IMR-90 (cell line): ENCODE results near the gene GABBR2. TPM values are rescaled to one million over a fixed set of nuclear protein-coding genes. Genes with fewer than 3 reads are reported as not detected.

Experiments used
- ATAC-seq: fragments of 200-7000 bp; cut with Tn5 transposase; 2 replicates; pipeline ENCODE4 v1.9.1; 2020; ENCODE audit warnings: low read depth, mild to moderate bottlenecking, moderate library complexity
- BruUV-seq: library from RNA; stranded (reverse); fragments of 400-500 nt; replicated peaks from 2 replicates; lab custom pipeline; 2021; lab: Mats Ljungman, UMichigan
- CTCF ChIA-PET: fragments of 300-600 bp; formaldehyde crosslinking; extraction: SDS; loops from one replicate; lab custom pipeline; 2021; ENCODE audit warnings: antibody characterized with exemption; lab: Yijun Ruan, JAX
- POLR2A ChIA-PET: fragments of 300-600 bp; sonication (Branson Sonifier 250); formaldehyde crosslinking; loops from one replicate; lab custom pipeline; 2022; ENCODE audit warnings: antibody characterized with exemption; ENCODE audit not compliant: unreplicated experiment; lab: Charles Lee
- DNase-seq: peaks from one replicate; pipeline ENCODE4 v3.0.0; 2013
- H2AFZ ChIP-seq: replicated peaks from 2 replicates; pipeline ENCODE3; 2013; ENCODE audit warnings: low read length, mild to moderate bottlenecking; ENCODE audit not compliant: poor library complexity
- H2AK5ac ChIP-seq: 2 replicates; pipeline ENCODE4 v1.6.1; 2013; ENCODE audit warnings: low read depth, low read length, inconsistent platforms
- H2AK9ac ChIP-seq: replicated peaks from 2 replicates; pipeline ENCODE3; 2013; ENCODE audit warnings: mild to moderate bottlenecking, low read depth, low read length, moderate library complexity; ENCODE audit not compliant: poor library complexity
- H2BK120ac ChIP-seq: 2 replicates; pipeline ENCODE4 v1.6.1; 2013; ENCODE audit warnings: low read depth, low read length, inconsistent platforms
- H2BK15ac ChIP-seq: 3 replicates; pipeline ENCODE4 v1.6.1; 2013; ENCODE audit warnings: low read depth, low read length, inconsistent platforms
- H2BK20ac ChIP-seq: 2 replicates; pipeline ENCODE4 v1.6.1; 2013; ENCODE audit warnings: low read depth, mild to moderate bottlenecking, inconsistent platforms, low read length, moderate library complexity
- H2BK5ac ChIP-seq: 2 replicates; pipeline ENCODE4 v1.6.1; 2013; ENCODE audit warnings: mild to moderate bottlenecking, low read depth, low read length, inconsistent platforms; ENCODE audit not compliant: poor library complexity, severe bottlenecking
- H3K14ac ChIP-seq: replicated peaks from 2 replicates; pipeline ENCODE4 v1.6.1; 2013; ENCODE audit warnings: low read depth, low read length, inconsistent platforms
- H3K18ac ChIP-seq: 2 replicates; pipeline ENCODE4 v1.6.1; 2013; ENCODE audit warnings: low read depth, low read length, control low read depth
- H3K23ac ChIP-seq: 2 replicates; pipeline ENCODE4 v1.6.1; 2013; ENCODE audit warnings: low read depth, low read length, inconsistent platforms
- H3K27ac ChIP-seq: 2 replicates; pipeline ENCODE4 v1.5.1; 2013; ENCODE audit warnings: mild to moderate bottlenecking, control low read depth, low read length; ENCODE audit not compliant: insufficient read depth
- H3K27me3 ChIP-seq: 2 replicates; pipeline ENCODE4 v1.6.1; 2013; ENCODE audit warnings: low read length; ENCODE audit not compliant: control insufficient read depth, insufficient read depth
- H3K36me3 ChIP-seq: 2 replicates; pipeline ENCODE4 v1.6.1; 2013; ENCODE audit warnings: low read length, mixed read lengths; ENCODE audit not compliant: control insufficient read depth, insufficient read depth
- H3K4ac ChIP-seq: 2 replicates; pipeline ENCODE4 v1.6.1; 2013; ENCODE audit warnings: low read depth, low read length, inconsistent platforms
- H3K4me1 ChIP-seq: 2 replicates; pipeline ENCODE4 v1.6.1; 2013; ENCODE audit warnings: low read length, mixed read lengths; ENCODE audit not compliant: control insufficient read depth, insufficient read depth
- H3K4me2 ChIP-seq: 2 replicates; pipeline ENCODE4 v1.6.1; 2013; ENCODE audit warnings: low read depth, mild to moderate bottlenecking, control low read depth, low read length, moderate library complexity
- H3K4me3 ChIP-seq: 2 replicates; pipeline ENCODE4 v1.5.1; 2013; ENCODE audit warnings: low read depth, mild to moderate bottlenecking, control low read depth, low read length, moderate library complexity; ENCODE audit not compliant: insufficient read depth
- H3K56ac ChIP-seq: 2 replicates; pipeline ENCODE4 v1.6.1; 2013; ENCODE audit warnings: low read length, inconsistent platforms; ENCODE audit not compliant: insufficient read depth; ENCODE audit errors: extremely low read depth
- H3K79me1 ChIP-seq, 2 experiments: 2 replicates each; pipeline ENCODE4 v1.6.1; 2013; ENCODE audit warnings: low read length in 2 of 2, inconsistent platforms in 1 of 2, low read depth in 1 of 2
- H3K9ac ChIP-seq: 2 replicates; pipeline ENCODE4 v1.6.1; 2013; ENCODE audit warnings: low read depth, low read length, control low read depth
- H3K9me1 ChIP-seq: 2 replicates; pipeline ENCODE4 v1.6.1; 2013; ENCODE audit warnings: low read length, inconsistent platforms; ENCODE audit not compliant: insufficient read depth
- H3K9me3 ChIP-seq: 2 replicates; pipeline ENCODE4 v1.6.1; 2013; ENCODE audit warnings: low read length; ENCODE audit not compliant: control insufficient read depth, insufficient read depth
- H4K20me1 ChIP-seq: 2 replicates; pipeline ENCODE4 v1.6.1; 2013; ENCODE audit warnings: low read length, inconsistent platforms; ENCODE audit not compliant: insufficient read depth
- H4K5ac ChIP-seq: 2 replicates; pipeline ENCODE4 v1.6.1; 2013; ENCODE audit warnings: mild to moderate bottlenecking, low read depth, low read length, control low read depth
- H4K8ac ChIP-seq, 2 experiments: 2 replicates each; pipeline ENCODE4 v1.6.1; 2013; ENCODE audit warnings: low read depth in 2 of 2, low read length in 2 of 2, control low read depth in 1 of 2, inconsistent platforms in 1 of 2
- H4K91ac ChIP-seq: 2 replicates; pipeline ENCODE4 v1.6.1; 2013; ENCODE audit warnings: low read depth, low read length, inconsistent platforms; ENCODE audit not compliant: insufficient read depth
- BHLHE40 ChIP-seq: fragments of 150-350 bp; IDR thresholded peaks from 2 replicates; pipeline ENCODE4 v1.6.1; 2016; ENCODE audit warnings: mild to moderate bottlenecking, low read depth, low read length
- CEBPB ChIP-seq: IDR thresholded peaks from 2 replicates; pipeline ENCODE4 v1.6.1; 2012; ENCODE audit warnings: low read depth, low read length, improper control_type of control experiment
- CHD1 ChIP-seq: IDR thresholded peaks from 2 replicates; pipeline ENCODE4 v1.6.1; 2012; ENCODE audit warnings: low read depth, low read length, improper control_type of control experiment
- CTCF ChIP-seq: conservative IDR thresholded peaks from 2 replicates; pipeline ENCODE4 v1.5.1; 2012; ENCODE audit warnings: mild to moderate bottlenecking, low read depth, low read length, improper control_type of control experiment
- ELK1 ChIP-seq: fragments of 150-350 bp; IDR thresholded peaks from 2 replicates; pipeline ENCODE4 v1.6.1; 2016; ENCODE audit warnings: low read depth, mild to moderate bottlenecking, low read length, moderate library complexity, borderline replicate concordance
- FOS ChIP-seq: fragments of 150-350 bp; IDR thresholded peaks from 2 replicates; pipeline ENCODE4 v1.6.1; 2016; ENCODE audit warnings: low read depth, low read length
- MAFK ChIP-seq: IDR thresholded peaks from 2 replicates; pipeline ENCODE4 v1.6.1; 2012; ENCODE audit warnings: low read depth, low read length, improper control_type of control experiment
- MAZ ChIP-seq: IDR thresholded peaks from 2 replicates; pipeline ENCODE4 v1.6.1; 2012; ENCODE audit warnings: low read depth, mild to moderate bottlenecking, low read length, improper control_type of control experiment, moderate library complexity, borderline replicate concordance
- MXI1 ChIP-seq: IDR thresholded peaks from 2 replicates; pipeline ENCODE4 v1.6.1; 2012; ENCODE audit warnings: low read depth, mild to moderate bottlenecking, low read length, moderate library complexity, borderline replicate concordance
- NFE2L2 ChIP-seq: fragments of 150-350 bp; IDR thresholded peaks from 2 replicates; pipeline ENCODE4 v1.6.1; 2016; ENCODE audit warnings: low read depth, mild to moderate bottlenecking, low read length
- RAD21 ChIP-seq: IDR thresholded peaks from 2 replicates; pipeline ENCODE4 v1.6.1; 2012; ENCODE audit warnings: low read length, improper control_type of control experiment
- RCOR1 ChIP-seq: IDR thresholded peaks from 2 replicates; pipeline ENCODE4 v1.6.1; 2012; ENCODE audit warnings: mild to moderate bottlenecking, low read length, improper control_type of control experiment; ENCODE audit not compliant: insufficient replicate concordance
- SMC3 ChIP-seq: fragments of 150-350 bp; IDR thresholded peaks from 2 replicates; pipeline ENCODE4 v1.6.1; 2016; ENCODE audit warnings: low read depth, mild to moderate bottlenecking, antibody characterized with exemption, low read length, moderate library complexity
- USF2 ChIP-seq: fragments of 150-350 bp; IDR thresholded peaks from 2 replicates; pipeline ENCODE4 v1.6.1; 2017; ENCODE audit warnings: mild to moderate bottlenecking, antibody characterized with exemption, low read length, low read depth
- WGBS, 2 experiments: methylation state at CpG; one replicate each; pipeline versions ENCODE4 v1.1.5 to v1.1.7; 2013; ENCODE audit warnings: missing lambda C conversion rate in 2 of 2; ENCODE audit not compliant: insufficient read length in 1 of 2; ENCODE audit errors: extremely low coverage in 2 of 2; 5-methylcytosine and 5-hydroxymethylcytosine counted together
- dilution Hi-C: fragments of 300-500 bp; cut with HindIII; formaldehyde crosslinking; loops from one replicate; pipeline ENCODE4 v1.14.3; 2018; ENCODE audit warnings: low sequenced_read_pairs; ENCODE audit not compliant: unreplicated experiment
- in situ Hi-C: fragments of 300-500 bp; cut with MboI; formaldehyde crosslinking; loops from 3 replicates; pipeline ENCODE4 v1.14.3; 2019; ENCODE audit warnings: low sequenced_read_pairs, inconsistent platforms, mixed read lengths
- intact Hi-C: fragments of 100-400 bp; cut with micrococcal nuclease; formaldehyde crosslinking; loops from 2 replicates; pipeline ENCODE4 v1.10.0; 2022
- polyA plus RNA-seq, 3 experiments: library from polyadenylated mRNA; depleted of rRNA; stranded (reverse); fragments of >200 nt; gene quantifications; 2 replicates each; pipeline ENCODE4 v1.2.3, GENCODE V29; 2012; ENCODE audit warnings: low replicate concordance in 1 of 3
- total RNA-seq: library from RNA; depleted of rRNA; stranded (reverse); fragments of >200 nt; gene quantifications from 2 replicates; pipeline ENCODE4 v1.2.3, GENCODE V29; 2012

GABBR2 gene
- total and polyA plus RNA-seq, 2 of the 4 experiments (the other 2 are of a cell fraction), result 14.2 to 20.3 TPM

- in situ Hi-C loops, result no loop called here
- Histone ChIP-seq H4K20me1 (no peaks in the 10 kb centered on the region), H3K27ac (no peak overlapping the region), H3K9me1 (0 out of 2 replicates have a peak, but pooled peaks cover 2% of the 10 kb centered on the region), H3K9ac (no peak overlapping the region), H2AFZ (no peak overlapping the region), H3K9me3 (no peaks in the 10 kb centered on the region), H3K14ac (no peak overlapping the region), H3K23ac (no peak overlapping the region), H2BK120ac (no peak overlapping the region), H2AK9ac (no peak overlapping the region), H2BK5ac (no peak overlapping the region), H3K4ac (no peak overlapping the region), H3K4me2 (no peak overlapping the region), H4K5ac (no peak overlapping the region), H3K18ac (no peak overlapping the region), H3K27me3 (peaks cover 10% of the 10 kb centered on the region), H2BK20ac (no peak overlapping the region), H4K8ac (no peak overlapping the region), H2AK5ac (no peak overlapping the region), H3K36me3 (peaks cover 4% of the 10 kb centered on the region), H3K79me1 (no peaks in the 10 kb centered on the region), H3K4me1 (no peaks in the 10 kb centered on the region), H3K4me3 (no peak overlapping the region), H2BK15ac (no peak overlapping the region), H4K91ac (no peak overlapping the region), H3K56ac (no peak overlapping the region)
- intact Hi-C loops, result no loop called here
- no CpG with 5 or more reads among the region's 4 CpGs for WGBS, 2 experiments
- TF ChIP-seq BHLHE40 (no peak), ELK1 (no peak), RCOR1 (no peak), CTCF (no peak), FOS (no peak), SMC3 (no peak), NFE2L2 (no peak), MAFK (no peak), RAD21 (no peak), USF2 (no peak), CHD1 (no peak), MAZ (no peak), CEBPB (no peak), MXI1 (no peak)
- DNase-seq (no peak), ATAC-seq (no peak)
- ChIA-PET POLR2A (no interaction called here), CTCF (interaction anchor here (0.6 kb wide), 1 partner anchor 25 kb away, joined by 4 read pairs; no protein-coding TSS in a partner anchor)
- dilution Hi-C loops, result no loop called here
- no TSS peak for BruUV-seq
Measured at GRCh38 chr9:98285446-98285845, 423.3 kb downstream of the GABBR2 start.
